Neural cell (in vitro differentiated cells): ENCODE results near the gene CST9. TPM values are rescaled to one million over a fixed set of nuclear protein-coding genes. Genes with fewer than 3 reads are reported as not detected.

ENCODE experiments used
- H2AFZ ChIP-seq: fragments of 200-600, 300-800 bp; sonication (generic), shearing (Covaris generic); 2 replicates; pipeline ENCODE4 v1.6.0; 2014; ENCODE audit warnings: low read depth, mild to moderate bottlenecking, antibody characterized with exemption, low read length, moderate library complexity
- H3F3A ChIP-seq: fragments of 200-600 bp; shearing (Covaris generic); 2 replicates; pipeline ENCODE4 v1.6.1; 2016; ENCODE audit warnings: mild to moderate bottlenecking, moderate library complexity, mixed read lengths, antibody characterized with exemption, low read length; ENCODE audit not compliant: insufficient read depth, poor library complexity, severe bottlenecking
- H3K27ac ChIP-seq: fragments of 200-600, 300-800 bp; sonication (generic), shearing (Covaris generic); 2 replicates; pipeline ENCODE4 v1.5.1; 2014; ENCODE audit warnings: mild to moderate bottlenecking, low read length, moderate library complexity
- H3K27me3 ChIP-seq: fragments of 300-800, 200-600 bp; sonication (generic), shearing (Covaris generic); 2 replicates; pipeline ENCODE4 v1.6.0; 2014; ENCODE audit warnings: mild to moderate bottlenecking, low read depth, low read length, moderate library complexity; ENCODE audit not compliant: insufficient read depth
- H3K36me3 ChIP-seq: fragments of 300-800, 200-600 bp; sonication (generic), shearing (Covaris generic); 2 replicates; pipeline ENCODE4 v1.5.1; 2014; ENCODE audit warnings: mild to moderate bottlenecking, antibody characterized with exemption, low read length, moderate library complexity; ENCODE audit not compliant: insufficient read depth
- H3K4me2 ChIP-seq: fragments of 300-800, 200-600 bp; sonication (generic), shearing (Covaris generic); 2 replicates; pipeline ENCODE4 v1.6.0; 2014; ENCODE audit warnings: mild to moderate bottlenecking, low read length
- H3K4me3 ChIP-seq: fragments of 300-800, 200-600 bp; sonication (generic), shearing (Covaris generic); 2 replicates; pipeline ENCODE4 v1.5.1; 2014; ENCODE audit warnings: mild to moderate bottlenecking, low read length, moderate library complexity
- H3K79me2 ChIP-seq: fragments of 200-600 bp; shearing (Covaris generic); replicated peaks from 2 replicates; pipeline ENCODE4 v1.6.0; 2014; ENCODE audit warnings: mild to moderate bottlenecking, low read length, moderate library complexity; ENCODE audit not compliant: insufficient read depth
- H3K9ac ChIP-seq: fragments of 300-800, 200-600 bp; sonication (generic), shearing (Covaris generic); 2 replicates; pipeline ENCODE4 v1.6.1; 2016; ENCODE audit warnings: mild to moderate bottlenecking, low read length, mixed read lengths
- H3K9me2 ChIP-seq: fragments of 200-600 bp; shearing (Covaris generic); 2 replicates; pipeline ENCODE4 v1.6.1; 2016; ENCODE audit warnings: mild to moderate bottlenecking, low read length, mixed read lengths; ENCODE audit not compliant: insufficient read depth
- H3K9me3 ChIP-seq: fragments of 200-600, 300-800 bp; sonication (generic), shearing (Covaris generic); 2 replicates; pipeline ENCODE4 v1.6.1; 2016; ENCODE audit warnings: mild to moderate bottlenecking, mixed run types, low read length, moderate library complexity, mixed read lengths
- H4K20me1 ChIP-seq: fragments of 200-600 bp; shearing (Covaris generic); 2 replicates; pipeline ENCODE4 v1.6.1; 2016; ENCODE audit warnings: mild to moderate bottlenecking, mixed run types; ENCODE audit not compliant: insufficient read depth
- CTCF ChIP-seq: fragments of 450-650 bp; IDR thresholded peaks from 2 replicates; pipeline ENCODE4 v1.5.1; 2014; ENCODE audit warnings: antibody characterized with exemption, mild to moderate bottlenecking, moderate library complexity; ENCODE audit not compliant: poor library complexity, severe bottlenecking
- EP300 ChIP-seq: fragments of 450-650 bp; conservative IDR thresholded peaks from 2 replicates; pipeline ENCODE4 v1.6.1; 2014; ENCODE audit warnings: antibody characterized with exemption, mild to moderate bottlenecking, moderate library complexity; ENCODE audit not compliant: poor library complexity, severe bottlenecking
- EZH2 ChIP-seq: fragments of 200-600, 300-800 bp; shearing (Covaris generic), sonication (generic); IDR thresholded peaks from 2 replicates; pipeline ENCODE4 v1.6.1; 2014; ENCODE audit warnings: antibody characterized with exemption, low read length, borderline replicate concordance, mild to moderate bottlenecking; ENCODE audit not compliant: insufficient read depth, poor library complexity, severe bottlenecking
- MXI1 ChIP-seq: fragments of 450-650 bp; conservative IDR thresholded peaks from 2 replicates; pipeline ENCODE4 v1.6.1; 2014; ENCODE audit warnings: antibody characterized with exemption, mild to moderate bottlenecking; ENCODE audit not compliant: poor library complexity, severe bottlenecking
- POLR2AphosphoS5 ChIP-seq: IDR thresholded peaks from 2 replicates; pipeline ENCODE4 v1.6.1; 2012
- RAD21 ChIP-seq: fragments of 450-650 bp; conservative IDR thresholded peaks from 2 replicates; pipeline ENCODE4 v1.6.1; 2014; ENCODE audit warnings: antibody characterized with exemption, mild to moderate bottlenecking, moderate library complexity
- SMC3 ChIP-seq: fragments of 450-650 bp; conservative IDR thresholded peaks from 2 replicates; pipeline ENCODE4 v1.6.1; 2014; ENCODE audit warnings: antibody characterized with exemption, mild to moderate bottlenecking, moderate library complexity; ENCODE audit not compliant: poor library complexity
- TAF1 ChIP-seq: IDR thresholded peaks from 2 replicates; pipeline ENCODE4 v1.6.1; 2012; ENCODE audit warnings: low read depth
- polyA plus RNA-seq: library from polyadenylated mRNA; depleted of rRNA; stranded (reverse); fragments of >200 nt; gene quantifications from 2 replicates; pipeline ENCODE4 v1.2.3, GENCODE V29; 2014
- TF ChIP-seq, protein P1 (sequence below): IDR thresholded peaks from 2 replicates; pipeline ENCODE4 v1.6.1; 2012; ENCODE audit warnings: borderline replicate concordance

CST9 gene
- polyA plus RNA-seq, 1 donor from 2014 or later, result not detected

GRCh38 chr20:23629017-23629541 lies 23.4 kb upstream of the CST9 start:
- no peak overlapping the region for H3K27ac ChIP-seq
- no peaks in the 10 kb centered on the region for H3K9me3 ChIP-seq
- H3K79me2 ChIP-seq, result no peaks in the 10 kb centered on the region
- no peak overlapping the region for H3K4me3 ChIP-seq
- H3K4me2 ChIP-seq, result no peak overlapping the region
- H3F3A ChIP-seq, result no peaks in the 10 kb centered on the region
- H4K20me1 ChIP-seq, result no peaks in the 10 kb centered on the region
- no peaks in the 10 kb centered on the region for H3K36me3 ChIP-seq
- H3K9me2 ChIP-seq, result no peaks in the 10 kb centered on the region
- TF ChIP-seq EZH2, result no peak
- TF ChIP-seq POLR2AphosphoS5, result no peak
- TF ChIP-seq CTCF, result no peak
- TF ChIP-seq, protein P1, sequence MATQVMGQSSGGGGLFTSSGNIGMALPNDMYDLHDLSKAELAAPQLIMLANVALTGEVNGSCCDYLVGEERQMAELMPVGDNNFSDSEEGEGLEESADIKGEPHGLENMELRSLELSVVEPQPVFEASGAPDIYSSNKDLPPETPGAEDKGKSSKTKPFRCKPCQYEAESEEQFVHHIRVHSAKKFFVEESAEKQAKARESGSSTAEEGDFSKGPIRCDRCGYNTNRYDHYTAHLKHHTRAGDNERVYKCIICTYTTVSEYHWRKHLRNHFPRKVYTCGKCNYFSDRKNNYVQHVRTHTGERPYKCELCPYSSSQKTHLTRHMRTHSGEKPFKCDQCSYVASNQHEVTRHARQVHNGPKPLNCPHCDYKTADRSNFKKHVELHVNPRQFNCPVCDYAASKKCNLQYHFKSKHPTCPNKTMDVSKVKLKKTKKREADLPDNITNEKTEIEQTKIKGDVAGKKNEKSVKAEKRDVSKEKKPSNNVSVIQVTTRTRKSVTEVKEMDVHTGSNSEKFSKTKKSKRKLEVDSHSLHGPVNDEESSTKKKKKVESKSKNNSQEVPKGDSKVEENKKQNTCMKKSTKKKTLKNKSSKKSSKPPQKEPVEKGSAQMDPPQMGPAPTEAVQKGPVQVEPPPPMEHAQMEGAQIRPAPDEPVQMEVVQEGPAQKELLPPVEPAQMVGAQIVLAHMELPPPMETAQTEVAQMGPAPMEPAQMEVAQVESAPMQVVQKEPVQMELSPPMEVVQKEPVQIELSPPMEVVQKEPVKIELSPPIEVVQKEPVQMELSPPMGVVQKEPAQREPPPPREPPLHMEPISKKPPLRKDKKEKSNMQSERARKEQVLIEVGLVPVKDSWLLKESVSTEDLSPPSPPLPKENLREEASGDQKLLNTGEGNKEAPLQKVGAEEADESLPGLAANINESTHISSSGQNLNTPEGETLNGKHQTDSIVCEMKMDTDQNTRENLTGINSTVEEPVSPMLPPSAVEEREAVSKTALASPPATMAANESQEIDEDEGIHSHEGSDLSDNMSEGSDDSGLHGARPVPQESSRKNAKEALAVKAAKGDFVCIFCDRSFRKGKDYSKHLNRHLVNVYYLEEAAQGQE, result no peak
- TF ChIP-seq TAF1, result no peak
- no peak for TF ChIP-seq EP300
- no peak for TF ChIP-seq MXI1
- no peak for TF ChIP-seq RAD21
- no peak for TF ChIP-seq SMC3
- no peak overlapping the region for H2AFZ ChIP-seq
- H3K9ac ChIP-seq, result no peak overlapping the region
- H3K27me3 ChIP-seq, result no peaks in the 10 kb centered on the region

DNA sequence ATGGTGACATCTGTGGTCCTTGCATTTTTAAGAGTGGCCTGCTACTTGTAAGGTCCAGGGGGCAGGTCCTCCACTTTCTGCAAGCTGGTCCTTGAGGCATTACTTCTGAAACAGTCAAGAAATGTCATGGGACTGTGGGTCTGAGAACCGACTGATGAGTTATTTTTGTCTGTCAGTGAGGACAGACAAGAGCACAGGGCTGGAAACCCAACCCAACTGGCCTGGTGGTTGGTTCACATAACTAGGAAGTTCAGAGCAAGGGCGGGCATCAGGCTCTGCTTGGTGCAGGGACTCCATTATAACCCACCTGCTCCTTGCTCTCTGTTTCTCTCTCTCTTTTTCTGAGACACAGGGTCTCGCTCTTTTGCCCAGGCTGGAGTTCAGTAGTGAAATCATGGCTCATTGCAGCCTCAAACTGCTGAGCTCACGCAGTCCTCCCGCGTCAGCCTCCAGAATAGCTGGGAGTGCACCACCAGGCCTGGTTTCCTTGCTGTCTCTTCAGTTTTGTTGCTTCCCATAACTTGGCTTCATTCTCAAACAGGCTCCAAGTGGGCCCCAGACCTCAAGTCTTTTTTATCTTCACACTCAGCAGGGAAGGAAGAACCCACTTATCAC lies 22.8 kb upstream of the CST9 start:
- H3K4me2 ChIP-seq, result no peak overlapping the region
- no peak overlapping the region for H3K4me3 ChIP-seq
- H3K9me3 ChIP-seq, result no peaks in the 10 kb centered on the region
- no peaks in the 10 kb centered on the region for H4K20me1 ChIP-seq
- no peaks in the 10 kb centered on the region for H3K9me2 ChIP-seq
- no peak for TF ChIP-seq EZH2
- no peak for TF ChIP-seq RAD21
- TF ChIP-seq, protein P1, result no peak
- no peak for TF ChIP-seq TAF1
- TF ChIP-seq SMC3, result no peak
- no peak for TF ChIP-seq EP300
- TF ChIP-seq POLR2AphosphoS5, result no peak
- TF ChIP-seq MXI1, result no peak
- no peak for TF ChIP-seq CTCF
- no peak overlapping the region for H3K27ac ChIP-seq
- H3K9ac ChIP-seq, result no peak overlapping the region
- no peak overlapping the region for H2AFZ ChIP-seq
- H3K27me3 ChIP-seq, result no peaks in the 10 kb centered on the region
- H3K79me2 ChIP-seq, result no peaks in the 10 kb centered on the region
- H3F3A ChIP-seq, result no peaks in the 10 kb centered on the region
- no peaks in the 10 kb centered on the region for H3K36me3 ChIP-seq
